ENCODE data around the gene TANC1. TPM values are rescaled to one million over a fixed set of nuclear protein-coding genes. Genes with fewer than 3 reads are reported as not detected.

TANC1 gene
- polyA plus RNA-seq, 1 donor (not counting 4 experiments of a cell fraction or from before 2014, with no cell fraction given): 33.5 TPM

GRCh38 chr2:159030674-159031380 lies 62.4 kb downstream of the TANC1 start:
- H3K27me3 ChIP-seq (ENCODE audit: control insufficient read depth, extremely low read depth, insufficient read depth, low read length): no peaks in the 10 kb centered on the region
- peak overlapping the region; percentile 0 for H3K9ac ChIP-seq (ENCODE audit: control insufficient read depth, extremely low read depth, insufficient read depth, low read length)
- DNase-seq (ENCODE audit: low read depth, low spot score) (no peak), FAIRE-seq (peak; percentile 87)
- dilution Hi-C loops (cut with MboI; ENCODE audit: extremely low pct_ligation_motif_present, low sequenced_read_pairs): no loop called here
- H3K27ac ChIP-seq (ENCODE audit: control insufficient read depth, insufficient read depth, low read length): peak overlapping the region; percentile 37
- H3K9me3 ChIP-seq (ENCODE audit: control insufficient read depth, low read depth, low read length): no peaks in the 10 kb centered on the region
- H3K79me2 ChIP-seq (ENCODE audit: control insufficient read depth, insufficient read depth, low read length): peaks cover 93% of the 10 kb centered on the region
- TF ChIP-seq EZH2 (IDR thresholded peaks at IDR 0.05; ENCODE audit: low read length) (no peak), CTCF (optimal IDR thresholded peaks at IDR 0.05 in 1 of 3, IDR thresholded peaks at IDR 0.05 in 1 of 3, conservative IDR thresholded peaks at IDR 0.05 in 1 of 3; ENCODE audit: extremely low read depth in 1 of 3, insufficient read depth in 2 of 3, low read length in 3 of 3) (no peak)
- peaks cover 33% of the 10 kb centered on the region for H3K4me1 ChIP-seq (ENCODE audit: control insufficient read depth, extremely low read depth, insufficient read depth, low read length)
- H2AFZ ChIP-seq (ENCODE audit: control insufficient read depth, low read length): no peak overlapping the region
- H3K4me3 ChIP-seq (ENCODE audit: control insufficient read depth in 2 of 3, extremely low read depth in 1 of 3, insufficient read depth in 2 of 3, low read depth in 1 of 3, low read length in 3 of 3): peak overlapping the region in 1 of 3 experiments; percentile 11
- H3K4me2 ChIP-seq (ENCODE audit: control insufficient read depth, extremely low read depth, insufficient read depth, low read depth, low read length): peak overlapping the region; percentile 44
- H3K9me1 ChIP-seq (ENCODE audit: control insufficient read depth, extremely low read depth, insufficient read depth, low read length): peaks cover 8% of the 10 kb centered on the region
- peaks cover 1 to 13% of the 10 kb centered on the region in 2 experiments for H3K36me3 ChIP-seq (ENCODE audit: control insufficient read depth in 2 of 2, extremely low read depth in 1 of 2, insufficient read depth in 2 of 2, low read length in 2 of 2)
- peaks cover 9% of the 10 kb centered on the region for H4K20me1 ChIP-seq (ENCODE audit: control insufficient read depth, extremely low read depth, insufficient read depth, low read length)

- Histone ChIP-seq H2AFZ (ENCODE audit: control insufficient read depth, low read length) (no peak overlapping the region), H3K27me3 (ENCODE audit: control insufficient read depth, extremely low read depth, insufficient read depth, low read length) (no peaks in the 10 kb centered on the region), H3K9ac (ENCODE audit: control insufficient read depth, extremely low read depth, insufficient read depth, low read length) (no peak overlapping the region), H4K20me1 (ENCODE audit: control insufficient read depth, extremely low read depth, insufficient read depth, low read length) (peaks cover 9% of the 10 kb centered on the region), H3K79me2 (ENCODE audit: control insufficient read depth, insufficient read depth, low read length) (peaks cover 85% of the 10 kb centered on the region), H3K9me1 (ENCODE audit: control insufficient read depth, extremely low read depth, insufficient read depth, low read length) (peaks cover 9% of the 10 kb centered on the region), H3K36me3 (ENCODE audit: control insufficient read depth in 2 of 2, extremely low read depth in 1 of 2, insufficient read depth in 2 of 2, low read length in 2 of 2) (peaks cover 1 to 13% of the 10 kb centered on the region in 2 experiments), H3K27ac (ENCODE audit: control insufficient read depth, insufficient read depth, low read length) (no peak overlapping the region), H3K4me2 (ENCODE audit: control insufficient read depth, extremely low read depth, insufficient read depth, low read depth, low read length) (no peak overlapping the region), H3K4me1 (ENCODE audit: control insufficient read depth, extremely low read depth, insufficient read depth, low read length) (peaks cover 32% of the 10 kb centered on the region), H3K9me3 (ENCODE audit: control insufficient read depth, low read depth, low read length) (no peaks in the 10 kb centered on the region), H3K4me3 (ENCODE audit: control insufficient read depth in 2 of 3, extremely low read depth in 1 of 3, insufficient read depth in 2 of 3, low read depth in 1 of 3, low read length in 3 of 3) (no peak overlapping the region)
- TF ChIP-seq EZH2 (IDR thresholded peaks at IDR 0.05; ENCODE audit: low read length): no peak
- dilution Hi-C loops (cut with MboI; ENCODE audit: extremely low pct_ligation_motif_present, low sequenced_read_pairs): no loop called here
- FAIRE-seq: no peak
- no peak for DNase-seq (ENCODE audit: low read depth, low spot score)
Measured at GRCh38 chr2:159032146-159032545, 63.7 kb downstream of the TANC1 start.
